Body of pancreas (tissue), 4 donors: ENCODE data around the gene GZF1. TPM values are rescaled to one million over a fixed set of nuclear protein-coding genes. Genes with fewer than 3 reads are reported as not detected.
A peak's percentile ranks its signal among the peaks of the same experiment; 100 is the strongest.

Experiments
- ATAC-seq: fragments of 150-250 bp; one replicate; pipeline ENCODE4 v1.9.1; 2016
- DNase-seq, 4 donors: peaks; one replicate each; pipeline ENCODE4 v3.0.0-alpha.2; 2019
- H3K27ac ChIP-seq, 4 donors: fragments of 200-600 bp; sonication (generic); 1 replicate in 3 of 4; 2 replicates in 1 of 4; pipeline versions ENCODE4 v1.5.1 to v1.6.1; 2016 to 2019; ENCODE audit warnings: mild to moderate bottlenecking in 1 of 4, mixed read lengths in 1 of 4, moderate library complexity in 1 of 4
- H3K27me3 ChIP-seq, 2 donors: fragments of 200-600 bp; sonication (generic); one replicate each; pipeline ENCODE4 v1.6.0; 2016; ENCODE audit warnings: mild to moderate bottlenecking in 1 of 2
- H3K36me3 ChIP-seq, 2 donors: fragments of 200-600 bp; sonication (generic); replicated peaks in 1 of 2; 2 replicates each; pipeline ENCODE4 v1.5.1; 2016; ENCODE audit warnings: low read depth in 2 of 2; ENCODE audit not compliant: insufficient read depth in 1 of 2
- H3K4me1 ChIP-seq: fragments of 200-600 bp; sonication (generic); one replicate; pipeline ENCODE4 v1.6.0; 2016
- H3K4me3 ChIP-seq, 2 donors: fragments of 200-600 bp; sonication (generic); 1 replicate in 1 of 2; 2 replicates in 1 of 2; pipeline ENCODE4 v1.5.1; 2016 to 2019
- H3K9me3 ChIP-seq, 3 donors: fragments of 200-600 bp; sonication (generic); 1 replicate in 2 of 3; 2 replicates in 1 of 3; pipeline ENCODE4 v1.5.1; 2016
- CTCF ChIP-seq, 7 experiments: fragments of 450-650 bp in 4 of 7; fragments of 200-600 bp in 3 of 7; sonication (generic) in 3 of 7; IDR thresholded peaks; one replicate each; pipeline ENCODE4 v1.5.1; 2016 to 2019; ENCODE audit warnings: antibody characterized with exemption in 7 of 7
- POLR2A ChIP-seq, 3 donors: fragments of 450-650 bp; IDR thresholded peaks; one replicate each; pipeline ENCODE4 v1.6.1; 2016; ENCODE audit warnings: antibody characterized with exemption in 3 of 3, mild to moderate bottlenecking in 2 of 3
- WGBS, 2 donors: methylation state at CpG; one replicate each; pipeline ENCODE4 v1.1.5; 2017; 5-methylcytosine and 5-hydroxymethylcytosine counted together
- intact Hi-C: fragments of 100-400 bp; cut with DNase I; formaldehyde crosslinking; loops from one replicate; pipeline ENCODE4 v1.15.1; 2023
- total RNA-seq, 2 donors: library from RNA; depleted of rRNA; stranded (reverse); fragments of >200 nt; gene quantifications; one replicate each; pipeline ENCODE4 v1.1.0, GENCODE V29; 2016

The GZF1 gene
- total RNA-seq, 2 donors from 2014 or later = 1.6 to 6.2 TPM

GRCh38 chr20:23340524-23340923, 21.5 kb upstream of the GZF1 start:
- H3K4me3 ChIP-seq = no peak overlapping the region
- 38 to 40% methylated on average over 9 of the region's 9 CpGs for WGBS, 2 donors
- H3K9me3 ChIP-seq = no peaks in the 10 kb centered on the region
- no peaks in the 10 kb centered on the region for H3K27me3 ChIP-seq
- intact Hi-C loops = loop anchor here (10.0 kb wide), 2 partner anchors 74 to 646 kb away; no protein-coding TSS in a partner anchor
- peak; percentile 55 for ATAC-seq
- DNase-seq = peak in 3 of 4 donors; percentile 54 to 66 (median 61)
- peak in 6 of 7 experiments; percentile 14 to 56 (median 54) for TF ChIP-seq CTCF (IDR thresholded peaks at IDR 0.05)
- no peak for TF ChIP-seq POLR2A (IDR thresholded peaks at IDR 0.05)
- no peaks in the 10 kb centered on the region for H3K36me3 ChIP-seq
- no peak overlapping the region for H3K27ac ChIP-seq
- no peaks in the 10 kb centered on the region for H3K4me1 ChIP-seq

GRCh38 chr20:23341073-23341472, 20.9 kb upstream of the GZF1 start:
- no peak overlapping the region for H3K27ac ChIP-seq
- no peak for DNase-seq
- H3K27me3 ChIP-seq = no peaks in the 10 kb centered on the region
- H3K36me3 ChIP-seq = no peaks in the 10 kb centered on the region
- 57 to 60% methylated on average over 2 of the region's 2 CpGs for WGBS, 2 donors
- intact Hi-C loops = loop anchor here (10.0 kb wide), 2 partner anchors 74 to 646 kb away; no protein-coding TSS in a partner anchor
- H3K9me3 ChIP-seq = no peaks in the 10 kb centered on the region
- ATAC-seq = no peak
- no peak overlapping the region for H3K4me3 ChIP-seq
- H3K4me1 ChIP-seq = no peaks in the 10 kb centered on the region
- TF ChIP-seq CTCF (IDR thresholded peaks at IDR 0.05) = no peak
- no peak for TF ChIP-seq POLR2A (IDR thresholded peaks at IDR 0.05)

- DNase-seq (no peak), ATAC-seq (no peak)
- Histone ChIP-seq H3K27ac (no peak overlapping the region), H3K36me3 (no peaks in the 10 kb centered on the region), H3K4me3 (no peak overlapping the region), H3K4me1 (no peaks in the 10 kb centered on the region), H3K27me3 (no peaks in the 10 kb centered on the region), H3K9me3 (no peaks in the 10 kb centered on the region)
- 95 to 100% methylated on average over 1 of the region's 1 CpG for WGBS, 2 donors
- intact Hi-C loops = loop anchor here (10.0 kb wide), 2 partner anchors 71 to 649 kb away; no protein-coding TSS in a partner anchor
- TF ChIP-seq POLR2A (IDR thresholded peaks at IDR 0.05) (no peak), CTCF (IDR thresholded peaks at IDR 0.05) (no peak)
Measured at GRCh38 chr20:23343590-23343989, 18.4 kb upstream of the GZF1 start.

GRCh38 chr20:23344336-23344735, 17.6 kb upstream of the GZF1 start:
- DNase-seq (no peak), ATAC-seq (no peak)
- no peaks in the 10 kb centered on the region for H3K36me3 ChIP-seq
- H3K27me3 ChIP-seq = no peaks in the 10 kb centered on the region
- peaks cover 4% of the 10 kb centered on the region for H3K4me1 ChIP-seq
- no peak for TF ChIP-seq CTCF (IDR thresholded peaks at IDR 0.05)
- TF ChIP-seq POLR2A (IDR thresholded peaks at IDR 0.05) = no peak
- no peak overlapping the region for H3K4me3 ChIP-seq
- 40 to 68% methylated on average over 4 to 5 of the region's 5 CpGs for WGBS, 2 donors
- intact Hi-C loops = loop anchor here (10.0 kb wide), 2 partner anchors 70 to 650 kb away; no protein-coding TSS in a partner anchor
- no peak overlapping the region for H3K27ac ChIP-seq
- H3K9me3 ChIP-seq = no peaks in the 10 kb centered on the region

- Histone ChIP-seq H3K27me3 (no peaks in the 10 kb centered on the region), H3K9me3 (no peaks in the 10 kb centered on the region), H3K4me1 (peaks cover 7% of the 10 kb centered on the region), H3K4me3 (no peak overlapping the region), H3K27ac (no peak overlapping the region), H3K36me3 (no peaks in the 10 kb centered on the region)
- DNase-seq (no peak), ATAC-seq (no peak)
- WGBS, 2 donors = 83 to 86% methylated on average over 1 to 4 of the region's 4 CpGs
- TF ChIP-seq CTCF (IDR thresholded peaks at IDR 0.05) (no peak), POLR2A (IDR thresholded peaks at IDR 0.05) (no peak)
- intact Hi-C loops = loop anchor here (10.0 kb wide), 2 partner anchors 69 to 651 kb away; no protein-coding TSS in a partner anchor
Measured at GRCh38 chr20:23346002-23346401, 16.0 kb upstream of the GZF1 start.
